H1 (cell line): ENCODE results near the gene TMEM39B. TPM values are rescaled to one million over a fixed set of nuclear protein-coding genes. Genes with fewer than 3 reads are reported as not detected.

ENCODE experiments used
- CTCF ChIA-PET: fragments of 300-600 bp; sonication (Branson Sonifier 250); formaldehyde crosslinking; loops from one replicate; lab custom pipeline; 2021; ENCODE audit not compliant: partially characterized antibody; lab: Charles Lee
- POLR2A ChIA-PET: fragments of 300-600 bp; sonication (Branson Sonifier 250); formaldehyde crosslinking; loops from one replicate; lab custom pipeline; 2021; ENCODE audit warnings: inconsistent platforms; ENCODE audit not compliant: partially characterized antibody; lab: Charles Lee
- DNase-seq, 2 experiments: peaks; one replicate each; pipeline versions ENCODE4 v3.0.0 to v3.0.0-alpha.2; 2010 to 2022; ENCODE audit warnings: low spot score in 2 of 2, low read depth in 1 of 2, mixed read lengths in 1 of 2
- FAIRE-seq: peaks from 2 replicates; lab custom pipeline; 2011; peaks lifted over from hg19 to GRCh38; lab: Jason Lieb, UNC
- H2AFZ ChIP-seq: 2 replicates; pipeline ENCODE4 v1.8.1; 2012; ENCODE audit warnings: low read length, inconsistent platforms
- H2AK5ac ChIP-seq: 2 replicates; pipeline ENCODE4 v1.6.1; 2013; ENCODE audit warnings: low read depth, low read length
- H2BK120ac ChIP-seq: replicated peaks from 2 replicates; pipeline ENCODE3; 2013; ENCODE audit warnings: low read depth, low read length, inconsistent platforms
- H2BK12ac ChIP-seq: 2 replicates; pipeline ENCODE4 v1.6.1; 2013; ENCODE audit warnings: low read depth, low read length
- H2BK15ac ChIP-seq: 2 replicates; pipeline ENCODE4 v1.6.1; 2013; ENCODE audit warnings: low read length
- H2BK20ac ChIP-seq: 2 replicates; pipeline ENCODE4 v1.6.1; 2013; ENCODE audit warnings: low read length
- H2BK5ac ChIP-seq: 2 replicates; pipeline ENCODE4 v1.6.1; 2013; ENCODE audit warnings: low read depth, low read length
- H3K14ac ChIP-seq: 2 replicates; pipeline ENCODE4 v1.6.1; 2013; ENCODE audit warnings: inconsistent platforms; ENCODE audit not compliant: insufficient read length
- H3K18ac ChIP-seq: 2 replicates; pipeline ENCODE4 v1.6.1; 2013; ENCODE audit warnings: low read length; ENCODE audit errors: extremely low read depth
- H3K23ac ChIP-seq: 2 replicates; pipeline ENCODE4 v1.6.1; 2013; ENCODE audit warnings: inconsistent platforms; ENCODE audit not compliant: insufficient read length
- H3K23me2 ChIP-seq: 2 replicates; pipeline ENCODE4 v1.6.1; 2013; ENCODE audit warnings: low read depth, low read length
- H3K27ac ChIP-seq: 2 replicates; pipeline ENCODE4 v1.6.1; 2011; ENCODE audit warnings: low read depth, low read length, inconsistent platforms
- H3K27me3 ChIP-seq, 4 experiments: replicated peaks in 1 of 4; 1 replicate in 1 of 4; 2 replicates in 3 of 4; pipeline versions ENCODE4 v1.6.1 to v1.8.1; 2011 to 2013; ENCODE audit warnings: low read length in 3 of 4, mild to moderate bottlenecking in 3 of 4, inconsistent platforms in 2 of 4, mixed read lengths in 2 of 4, moderate library complexity in 1 of 4; ENCODE audit not compliant: control insufficient read depth in 3 of 4, insufficient read depth in 3 of 4; ENCODE audit errors: extremely low read depth in 1 of 4
- H3K36me3 ChIP-seq, 4 experiments: 2 replicates each; pipeline versions ENCODE4 v1.6.1 to v1.8.1; 2011 to 2013; ENCODE audit warnings: mild to moderate bottlenecking in 4 of 4, low read length in 3 of 4, moderate library complexity in 2 of 4, control low read depth in 1 of 4, inconsistent platforms in 1 of 4; ENCODE audit not compliant: insufficient read depth in 4 of 4, control insufficient read depth in 2 of 4
- H3K4ac ChIP-seq: replicated peaks from 2 replicates; pipeline ENCODE3; 2013; ENCODE audit warnings: low read length, low read depth, mixed read lengths, inconsistent platforms; ENCODE audit not compliant: insufficient read length
- H3K4me1 ChIP-seq, 4 experiments: replicated peaks in 1 of 4; 1 replicate in 1 of 4; 2 replicates in 3 of 4; pipeline versions ENCODE4 v1.6.1 to v1.8.1; 2011 to 2013; ENCODE audit warnings: low read length in 3 of 4, inconsistent platforms in 2 of 4, mixed read lengths in 1 of 4; ENCODE audit not compliant: insufficient read depth in 4 of 4, control insufficient read depth in 3 of 4
- H3K4me2 ChIP-seq, 2 experiments: 2 replicates each; pipeline versions ENCODE4 v1.6.1 to v1.8.1; 2011 to 2013; ENCODE audit warnings: low read depth in 2 of 2, low read length in 2 of 2, control low read depth in 1 of 2, inconsistent platforms in 1 of 2, mild to moderate bottlenecking in 1 of 2; ENCODE audit not compliant: insufficient read depth in 1 of 2
- H3K4me3 ChIP-seq, 4 experiments: fragments of 200-600, 300-600 bp in 1 of 4; sonication (generic), shearing (Covaris generic), sonication (Bioruptor Twin) in 1 of 4; 2 replicates each; pipeline versions ENCODE4 v1.5.1 to v1.8.1; 2011 to 2016; ENCODE audit warnings: low read length in 4 of 4, low read depth in 3 of 4, control low read depth in 2 of 4, inconsistent platforms in 2 of 4, mild to moderate bottlenecking in 2 of 4, mixed read lengths in 1 of 4, moderate library complexity in 1 of 4; ENCODE audit not compliant: insufficient read depth in 2 of 4; ENCODE audit errors: extremely low read depth in 1 of 4
- H3K56ac ChIP-seq: replicated peaks from 2 replicates; pipeline ENCODE3; 2013; ENCODE audit warnings: low read depth, mild to moderate bottlenecking, mixed read lengths, low read length, inconsistent platforms; ENCODE audit not compliant: insufficient read length
- H3K79me1 ChIP-seq: 2 replicates; pipeline ENCODE4 v1.6.1; 2013; ENCODE audit warnings: low read depth, low read length, control low read depth
- H3K79me2 ChIP-seq, 2 experiments: 2 replicates each; pipeline versions ENCODE4 v1.6.1 to v1.8.1; 2012 to 2013; ENCODE audit warnings: low read length in 2 of 2, mild to moderate bottlenecking in 2 of 2, inconsistent platforms in 1 of 2; ENCODE audit not compliant: insufficient read depth in 2 of 2, control insufficient read depth in 1 of 2
- H3K9ac ChIP-seq, 4 experiments: replicated peaks in 1 of 4; 1 replicate in 1 of 4; 2 replicates in 3 of 4; pipeline versions ENCODE4 v1.6.1 to v1.8.1; 2011 to 2013; ENCODE audit warnings: low read depth in 3 of 4, low read length in 3 of 4, control low read depth in 2 of 4, mild to moderate bottlenecking in 2 of 4, moderate library complexity in 2 of 4, inconsistent platforms in 1 of 4; ENCODE audit errors: extremely low read depth in 1 of 4
- H3K9me3 ChIP-seq, 2 experiments: 2 replicates each; pipeline versions ENCODE4 v1.6.1 to v1.8.1; 2012 to 2013; ENCODE audit warnings: mild to moderate bottlenecking in 2 of 2, moderate library complexity in 2 of 2, control low read depth in 1 of 2, inconsistent platforms in 1 of 2, low read depth in 1 of 2, low read length in 1 of 2, mixed read lengths in 1 of 2; ENCODE audit not compliant: insufficient read depth in 2 of 2
- H4K20me1 ChIP-seq, 2 experiments: replicated peaks in 1 of 2; 2 replicates each; pipeline versions ENCODE3 to v1.8.1; 2011 to 2013; ENCODE audit warnings: inconsistent platforms in 2 of 2, low read length in 2 of 2, mild to moderate bottlenecking in 1 of 2; ENCODE audit not compliant: insufficient read depth in 2 of 2, control insufficient read depth in 1 of 2
- H4K5ac ChIP-seq: 2 replicates; pipeline ENCODE4 v1.6.1; 2013; ENCODE audit warnings: low read length, low read depth, mixed read lengths, inconsistent platforms; ENCODE audit not compliant: insufficient read length
- H4K8ac ChIP-seq: 2 replicates; pipeline ENCODE4 v1.8.0; 2013; ENCODE audit warnings: mild to moderate bottlenecking, moderate library complexity, low read length, inconsistent platforms; ENCODE audit not compliant: insufficient read depth; ENCODE audit errors: extremely low read depth
- H4K91ac ChIP-seq: replicated peaks from 2 replicates; pipeline ENCODE3; 2013; ENCODE audit warnings: low read length, mixed read lengths, inconsistent platforms; ENCODE audit not compliant: insufficient read length
- BRCA1 ChIP-seq: IDR thresholded peaks from 2 replicates; pipeline ENCODE4 v1.6.1; 2012; ENCODE audit warnings: low read depth, low read length, improper control_type of control experiment
- CBX5 ChIP-seq: fragments of 300-800, 300-1000 bp; sonication (generic); IDR thresholded peaks from 2 replicates; pipeline ENCODE4 v1.7.1; 2016; ENCODE audit warnings: antibody characterized with exemption, low read length, low read depth
- EZH2 ChIP-seq: fragments of 200-600 bp; sonication (generic); IDR thresholded peaks from 2 replicates; pipeline ENCODE4 v1.7.1; 2012; ENCODE audit warnings: low read depth, mild to moderate bottlenecking, moderate library complexity, low read length, inconsistent platforms; ENCODE audit not compliant: severe bottlenecking
- JUND ChIP-seq: IDR thresholded peaks from 2 replicates; pipeline ENCODE4 v1.6.1; 2011; ENCODE audit warnings: mild to moderate bottlenecking, improper control_type of control experiment, low read length
- RAD21 ChIP-seq, 2 experiments: IDR thresholded peaks in 1 of 2; conservative IDR thresholded peaks in 1 of 2; 2 replicates each; pipeline ENCODE4 v1.6.1; 2011; ENCODE audit warnings: low read depth in 2 of 2, low read length in 2 of 2, improper control_type of control experiment in 1 of 2, inconsistent platforms in 1 of 2, mild to moderate bottlenecking in 1 of 2, moderate library complexity in 1 of 2
- RBBP5 ChIP-seq: IDR thresholded peaks from 2 replicates; pipeline ENCODE4 v1.7.1; 2012; ENCODE audit warnings: low read depth, mild to moderate bottlenecking, inconsistent platforms, low read length, moderate library complexity, borderline replicate concordance
- SIRT6 ChIP-seq: IDR thresholded peaks from one replicate; pipeline ENCODE4 v1.7.1; 2012; ENCODE audit warnings: low read length, inconsistent platforms
- SRF ChIP-seq: IDR thresholded peaks from 2 replicates; pipeline ENCODE4 v1.6.1; 2011; ENCODE audit warnings: mild to moderate bottlenecking, low read depth, low read length, moderate library complexity
- WGBS, 2 experiments: shearing (Covaris generic) in 1 of 2; methylation state at CpG; one replicate each; pipeline versions ENCODE4 v1.1.6 to v1.1.7; 2013 to 2015; ENCODE audit warnings: low lambda C conversion rate in 2 of 2, mixed read lengths in 2 of 2, inconsistent platforms in 1 of 2, low coverage in 1 of 2, missing lambda C conversion rate in 1 of 2; ENCODE audit not compliant: insufficient replicate concordance in 2 of 2, insufficient coverage in 1 of 2, insufficient read length in 1 of 2; ENCODE audit errors: extremely low coverage in 1 of 2, missing lambda C conversion rate in 1 of 2; 5-methylcytosine and 5-hydroxymethylcytosine counted together
- polyA plus RNA-seq, 7 experiments: library from polyadenylated mRNA; depleted of rRNA in 3 of 7; stranded (reverse) in 5 of 7; unstranded in 2 of 7; fragments of >200 nt in 5 of 7; fragments of 200-250 nt in 2 of 7; gene quantifications; 1 replicate in 5 of 7; 2 replicates in 1 of 7; 4 replicates in 1 of 7; pipeline versions ENCODE4 v1.2.1 to v1.2.3, GENCODE V29; 2011 to 2013; ENCODE audit warnings: missing spikeins in 2 of 7, mixed read lengths in 2 of 7
- total RNA-seq: library from RNA; stranded (reverse); fragmentation: NEBNext Ultra II Directional; extraction: Animal tissue kit (Norgen Biotek cat#: 25700); gene quantifications from 2 replicates; pipeline ENCODE4 v1.2.1, GENCODE V29; 2021

The TMEM39B gene
- total and polyA plus RNA-seq, 2 of the 8 experiments (the other 6 are each of a cell fraction or from before 2014, with no cell fraction given): 25.3 to 32.7 TPM

DNA sequence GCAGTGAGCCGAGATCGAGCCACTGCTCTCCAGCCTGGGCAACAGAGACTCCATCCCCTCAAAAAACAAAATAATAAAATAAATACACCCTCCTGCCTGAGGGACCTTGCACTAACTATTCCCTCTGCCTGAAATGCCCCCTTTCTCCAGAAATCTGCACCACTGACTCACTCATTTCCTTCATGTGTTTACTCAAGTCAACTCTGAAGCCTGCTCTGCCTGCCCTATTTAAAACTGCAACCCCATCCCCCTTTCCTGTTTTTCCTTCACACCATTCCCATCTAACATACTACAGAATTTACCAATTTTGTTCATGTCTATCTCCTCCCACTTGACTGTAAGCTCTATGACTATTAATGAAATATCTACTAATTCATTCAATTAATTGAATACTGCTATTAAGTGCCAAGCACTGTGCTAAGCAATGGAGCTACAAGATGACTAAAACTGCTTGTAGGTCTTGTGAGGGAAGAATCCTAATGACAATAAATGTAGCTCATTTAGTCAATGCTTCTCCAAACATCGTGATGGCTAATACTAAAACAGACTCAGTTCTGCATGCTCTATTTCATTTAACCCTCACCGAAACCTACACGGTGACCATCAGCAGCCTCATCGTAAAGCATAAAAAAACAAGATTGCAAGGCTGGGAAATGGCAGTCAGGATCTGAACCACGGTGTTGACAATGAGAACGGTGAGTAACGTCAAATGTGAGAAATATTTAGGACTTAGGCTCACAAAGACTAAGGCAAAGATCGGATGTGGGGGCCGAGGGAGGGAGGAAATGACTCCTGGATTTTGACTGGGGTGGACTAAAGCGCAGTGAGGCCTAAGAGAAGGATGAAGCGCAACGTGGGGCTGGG, 749 bp upstream of the TMEM39B start:
- WGBS, 2 experiments: 31% methylated on average over 14 of the region's 14 CpGs; no CpG with 5 or more reads in 1 of the 2 experiments
- Histone ChIP-seq H3K79me1 (peaks cover 4% of the 10 kb centered on the region; the same call in 1 of the 2 replicates), H3K23me2 (peaks cover 9% of the 10 kb centered on the region; the same call in 1 of the 2 replicates), H4K91ac (peak overlapping the region; percentile 71), H3K4me1 (peaks cover 0 to 16% (median 7%) of the 10 kb centered on the region in 4 experiments; a peak in 6 of 7 replicates), H3K9ac (peak overlapping the region; percentile 72 to 94 (median 90)), H2AK5ac (peak overlapping the region; percentile 7; the same call in 1 of the 2 replicates), H3K79me2 (peaks cover 7 to 13% of the 10 kb centered on the region in 2 experiments), H4K20me1 (peaks cover 4% of the 10 kb centered on the region in 2 experiments), H3K27me3 (no peaks in the 10 kb centered on the region; a peak in 1 of 7 replicates), H2BK15ac (peak overlapping the region; percentile 6; the same call in 1 of the 2 replicates), H2AFZ (peak overlapping the region; percentile 25; the same call in 1 of the 2 replicates), H2BK12ac (0 out of 2 replicates have a peak overlapping the region, but pooled peaks have one; percentile 87), H4K8ac (peak overlapping the region; percentile 99), H3K4ac (peak overlapping the region; percentile 47), H3K14ac (no peak overlapping the region), H2BK20ac (no peak overlapping the region), H3K4me3 (peak overlapping the region; percentile 73 to 90 (median 80)), H4K5ac (peak overlapping the region; percentile 16), H3K9me3 (no peaks in the 10 kb centered on the region), H3K27ac (peak overlapping the region; percentile 95), H3K56ac (peak overlapping the region; percentile 32), H3K23ac (no peak overlapping the region), H3K36me3 (peaks cover 6 to 19% (median 8%) of the 10 kb centered on the region in 4 experiments; a peak in 6 of 8 replicates), H2BK5ac (peak overlapping the region; percentile 99), H3K4me2 (peak overlapping the region; percentile 85 to 98), H2BK120ac (no peak overlapping the region), H3K18ac (peak overlapping the region; percentile 72)
- CTCF ChIA-PET: interaction anchor here (0.6 to 4.9 kb wide), 7 partner anchors 10 to 1191 kb away, joined by 3 to 28 read pairs (median 3); partner anchors contain the start of gene KPNA6
- FAIRE-seq (no peak), DNase-seq (no peak)
- POLR2A ChIA-PET: interaction anchor here (0.6 to 5.5 kb wide), 14 partner anchors 9 to 1777 kb away, joined by 3 to 64 read pairs (median 6); partner anchors contain the start of genes KPNA6 and TXLNA
- TF ChIP-seq RBBP5 (no peak), EZH2 (no peak), RAD21 (IDR thresholded peaks at IDR 0.05 in 1 of 2, conservative IDR thresholded peaks at IDR 0.05 in 1 of 2; ENCODE audit: low read depth in 2 of 2, low read length in 2 of 2) (no peak), CBX5 (no peak), JUND (no peak), SIRT6 (no peak), BRCA1 (no peak), SRF (no peak)
